NCI-H69 (cell line): Measurements from ENCODE around the gene DRC1.

Experiments used
- DNase-seq: peaks from one replicate; lab custom pipeline; 2025; lab: John Stamatoyannopoulos, UW

DRC1 gene

DNA sequence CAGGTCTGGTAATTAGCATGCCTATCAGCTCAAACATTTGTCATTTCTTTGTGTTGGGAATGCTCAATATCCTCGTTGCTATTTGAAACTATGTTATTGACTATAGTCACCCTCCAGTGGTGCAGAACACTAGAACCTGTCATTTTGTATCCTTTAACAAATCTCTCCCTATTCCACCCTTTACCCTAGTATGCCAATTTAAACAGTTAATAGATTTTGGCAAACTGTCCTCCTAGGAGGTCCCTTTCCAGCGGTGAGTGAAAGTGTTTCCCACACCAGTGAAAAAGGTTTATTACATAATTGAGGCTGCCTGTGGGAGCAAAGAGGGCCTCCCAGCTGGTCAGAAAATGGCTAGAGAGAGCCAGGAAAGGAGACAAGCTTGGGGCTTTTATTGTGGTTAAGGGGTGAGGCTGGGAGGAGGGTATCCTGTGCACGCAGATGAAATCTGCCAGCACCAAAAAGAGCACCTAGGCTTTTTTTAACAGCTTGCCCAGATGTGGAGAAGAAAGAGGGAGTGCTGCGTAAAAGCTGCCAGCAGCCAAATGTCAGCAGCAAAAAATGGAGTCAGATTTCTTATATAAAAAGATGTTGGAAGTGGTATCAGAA, 1.8 kb upstream of the DRC1 start:
- peak; percentile 90 for DNase-seq

DNA sequence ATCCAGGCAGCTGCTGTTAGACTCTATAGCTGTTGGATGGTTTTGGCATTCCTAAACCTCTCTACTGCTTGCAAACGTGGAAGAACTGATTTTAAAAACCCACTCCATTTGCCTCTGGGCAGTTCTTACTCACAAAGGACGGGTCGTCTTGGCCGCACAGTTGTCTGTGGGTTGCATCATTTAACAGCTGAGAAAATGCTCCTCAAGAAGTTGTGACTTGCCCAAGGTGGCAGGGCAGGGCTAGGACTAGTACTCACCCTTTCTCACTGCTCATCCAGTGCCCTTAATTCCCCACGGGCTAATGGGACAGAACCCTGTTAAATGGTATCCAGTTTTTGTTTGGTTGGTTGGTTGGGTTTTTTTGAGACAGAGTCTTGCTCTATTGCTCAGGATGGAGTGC, 997 bp upstream of the DRC1 start:
- no peak for DNase-seq

GRCh38 chr2:26407526-26407925, 5.8 kb downstream of the DRC1 start:
- no peak for DNase-seq

GRCh38 chr2:26409785-26410184, 8.1 kb downstream of the DRC1 start:
- DNase-seq, result no peak

- no peak for DNase-seq
Observed at GRCh38 chr2:26410764-26411243, 9.1 kb downstream of the DRC1 start.

DNA sequence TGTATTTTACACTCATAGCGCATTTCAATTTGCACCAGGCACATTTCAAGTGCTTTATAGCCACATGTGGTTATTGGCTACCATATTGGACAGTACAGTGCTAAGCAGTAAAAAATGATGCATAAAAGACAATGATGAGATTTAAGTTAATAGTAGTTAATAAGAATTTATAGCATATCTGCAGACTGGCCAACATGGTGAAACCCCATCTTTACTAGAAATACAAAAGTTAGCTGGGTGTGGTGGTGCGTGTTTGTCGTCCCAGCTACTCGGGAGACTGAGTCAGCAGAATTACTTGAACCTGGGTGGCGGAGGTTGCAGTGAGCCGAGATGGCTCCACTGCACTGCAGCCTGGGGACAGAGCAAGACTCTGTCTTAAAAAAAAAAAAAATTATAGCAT, 9.7 kb downstream of the DRC1 start:
- DNase-seq, result no peak

DNA sequence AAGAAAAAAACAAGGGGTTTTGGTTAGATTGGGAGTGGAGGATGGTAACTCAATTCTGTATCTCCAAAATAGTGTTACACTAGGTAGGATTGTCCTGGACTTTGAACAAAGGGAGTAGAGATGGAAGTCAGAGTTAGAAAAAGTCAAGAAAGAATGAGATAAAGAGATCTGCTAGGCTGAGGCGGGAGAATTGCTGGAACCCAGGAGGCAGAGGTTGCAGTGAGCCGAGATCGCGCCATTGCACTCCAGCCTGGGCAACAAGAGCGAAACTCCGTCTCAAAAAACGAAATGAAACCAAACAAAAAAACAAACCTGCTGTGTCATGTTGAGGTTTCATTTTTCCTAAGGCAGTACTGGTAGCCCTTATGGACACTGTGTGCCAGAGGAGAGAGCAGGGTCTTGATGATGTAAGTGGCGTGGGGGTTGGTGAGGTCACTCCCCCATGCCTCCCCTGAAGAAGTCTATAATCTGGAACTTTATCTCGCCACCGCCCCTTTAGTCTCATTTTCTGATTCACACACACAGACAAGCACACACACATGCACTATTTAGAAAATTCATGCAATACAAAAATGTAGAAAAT, 10.5 kb downstream of the DRC1 start:
- no peak for DNase-seq

GRCh38 chr2:26414311-26414710, 12.6 kb downstream of the DRC1 start:
- peak; percentile 9 for DNase-seq

DNA sequence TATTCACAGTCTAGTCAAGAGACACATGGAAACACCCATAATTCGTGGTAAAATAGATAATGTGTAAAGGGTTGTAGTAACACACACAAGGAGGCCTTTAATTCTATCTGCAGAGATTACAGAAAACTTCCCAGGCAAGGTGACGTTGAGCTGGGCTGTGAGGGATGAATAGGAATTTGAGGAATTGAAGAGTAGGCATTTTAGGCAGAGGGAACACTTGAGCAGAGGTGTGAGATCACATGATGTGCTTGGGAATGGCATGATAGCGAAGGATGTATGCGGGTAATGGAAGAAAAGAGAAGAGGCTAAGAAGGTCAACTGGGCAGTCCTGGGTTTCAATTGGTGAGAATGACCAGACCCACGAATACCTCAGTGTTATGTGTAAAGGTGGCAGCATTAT, 20.2 kb downstream of the DRC1 start:
- DNase-seq, result no peak

DNA sequence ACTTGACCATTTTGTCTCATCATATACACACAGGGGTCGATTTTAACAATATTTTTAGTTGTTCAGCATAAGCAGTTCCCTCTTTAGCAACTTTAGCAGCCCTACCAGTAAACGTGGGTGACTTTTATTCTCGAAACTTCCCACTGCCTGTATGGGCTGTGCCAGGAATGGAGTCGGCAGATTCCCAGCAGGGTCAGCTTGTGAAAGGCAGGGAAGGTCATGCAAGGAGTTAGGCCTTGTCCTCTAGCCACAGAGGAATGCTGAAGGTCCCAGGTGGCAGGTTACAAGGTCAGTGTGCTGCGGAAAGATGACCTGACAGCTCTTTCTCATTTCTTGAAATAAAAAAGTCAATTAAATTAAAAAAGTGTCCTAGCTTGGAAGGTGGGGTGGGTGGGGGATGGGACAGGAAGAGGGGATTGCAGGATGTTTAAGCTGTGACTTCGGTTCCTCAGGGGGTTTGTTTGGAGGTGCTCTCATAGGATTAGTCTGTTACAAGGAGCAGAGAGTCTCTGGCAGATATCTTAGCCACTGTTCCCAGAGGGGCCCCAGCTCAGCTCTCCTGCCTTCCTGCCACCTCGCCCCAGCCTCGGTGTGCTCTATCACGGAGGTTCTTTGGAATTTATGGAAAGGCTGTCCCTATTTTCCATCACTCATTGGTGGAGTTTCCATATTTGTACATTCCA, 21.4 kb downstream of the DRC1 start:
- DNase-seq, result no peak

DNA sequence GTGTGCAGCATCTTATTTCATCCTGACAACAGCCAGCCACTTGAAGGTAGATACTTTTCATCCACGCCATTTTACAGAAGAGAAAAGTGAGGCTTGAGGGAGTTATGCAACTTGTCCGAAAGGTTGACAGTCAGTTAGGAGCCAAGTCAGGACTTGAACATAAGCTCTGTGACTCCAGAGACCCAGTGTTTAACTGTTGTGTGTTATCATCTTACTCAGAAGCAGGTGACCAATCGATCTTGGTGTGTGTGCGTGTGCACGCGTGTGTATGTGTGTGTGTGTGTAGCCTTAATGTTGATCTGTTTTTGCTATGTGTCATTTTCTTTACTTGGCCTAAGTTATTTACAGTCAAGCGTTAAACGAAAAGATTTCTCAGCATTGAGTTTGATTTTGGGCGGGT, 22.0 kb downstream of the DRC1 start:
- DNase-seq, result no peak

DNA sequence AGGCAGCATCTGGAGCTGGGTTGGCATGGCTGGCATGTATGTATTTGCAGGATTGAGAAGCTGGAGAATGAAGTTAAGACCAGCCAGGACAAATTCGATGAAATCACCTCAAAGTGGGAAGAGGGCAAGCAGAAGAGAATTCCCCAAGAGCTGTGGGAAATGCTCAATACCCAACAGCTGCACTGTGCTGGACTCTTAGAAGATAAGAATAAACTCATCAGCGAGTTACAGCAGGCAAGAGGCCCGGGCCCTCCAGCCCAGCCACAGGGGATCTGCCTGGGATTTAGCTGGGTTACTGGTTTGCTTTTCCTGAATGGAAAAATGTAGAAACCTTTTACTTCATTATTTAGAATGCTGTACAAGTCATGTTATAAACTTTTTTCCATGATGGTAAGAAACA, 22.5 kb downstream of the DRC1 start:
- DNase-seq, result no peak

DNA sequence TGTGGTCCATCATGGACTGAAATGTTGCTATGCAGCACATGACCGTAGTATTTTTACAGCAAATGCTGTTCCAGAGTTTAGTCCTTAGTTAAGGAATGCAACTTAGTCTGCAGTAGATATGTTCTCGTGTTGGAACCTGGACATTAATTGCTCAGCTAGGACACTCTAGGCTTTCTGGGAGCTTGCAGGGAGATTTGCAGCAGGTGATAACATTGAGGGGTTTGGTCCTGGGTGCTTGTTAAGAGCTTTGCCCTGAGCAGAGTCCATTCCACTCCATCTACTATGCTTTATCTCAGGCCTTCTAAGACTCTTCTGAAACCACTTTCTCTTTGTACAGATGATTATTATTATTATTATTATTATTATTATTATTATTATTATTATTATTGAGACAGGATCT, 27.1 kb downstream of the DRC1 start:
- no peak for DNase-seq

- DNase-seq, result peak; percentile 78
Observed at GRCh38 chr2:26429779-26430578, 28.3 kb downstream of the DRC1 start.

- no peak for DNase-seq
Observed at GRCh38 chr2:26430826-26431225, 29.1 kb downstream of the DRC1 start.

DNA sequence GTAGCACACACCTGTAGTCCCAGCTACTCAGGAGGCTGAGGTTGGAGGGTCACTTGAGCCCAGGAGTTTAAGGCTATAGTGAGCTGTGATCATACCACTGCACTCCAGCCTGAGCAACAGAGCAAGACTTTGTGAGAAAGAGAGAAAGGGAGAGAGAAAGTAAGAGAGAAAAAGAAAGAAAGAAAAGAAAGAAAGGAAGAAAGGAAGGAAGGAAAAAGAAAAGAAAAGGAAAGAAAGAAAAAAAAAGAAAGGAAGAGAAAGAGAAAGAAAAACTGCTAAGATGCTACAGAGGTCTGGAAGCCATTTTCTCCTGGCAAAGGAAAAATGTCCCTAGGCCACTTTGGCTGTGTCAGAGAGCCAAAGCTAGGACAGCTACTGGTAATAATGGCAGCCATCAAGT, 30.6 kb downstream of the DRC1 start:
- no peak for DNase-seq

GRCh38 chr2:26432859-26433258, 31.1 kb downstream of the DRC1 start:
- no peak for DNase-seq

- no peak for DNase-seq
Observed at GRCh38 chr2:26435106-26435505, 33.4 kb downstream of the DRC1 start.

GRCh38 chr2:26438526-26438925, 36.8 kb downstream of the DRC1 start:
- no peak for DNase-seq

DNA sequence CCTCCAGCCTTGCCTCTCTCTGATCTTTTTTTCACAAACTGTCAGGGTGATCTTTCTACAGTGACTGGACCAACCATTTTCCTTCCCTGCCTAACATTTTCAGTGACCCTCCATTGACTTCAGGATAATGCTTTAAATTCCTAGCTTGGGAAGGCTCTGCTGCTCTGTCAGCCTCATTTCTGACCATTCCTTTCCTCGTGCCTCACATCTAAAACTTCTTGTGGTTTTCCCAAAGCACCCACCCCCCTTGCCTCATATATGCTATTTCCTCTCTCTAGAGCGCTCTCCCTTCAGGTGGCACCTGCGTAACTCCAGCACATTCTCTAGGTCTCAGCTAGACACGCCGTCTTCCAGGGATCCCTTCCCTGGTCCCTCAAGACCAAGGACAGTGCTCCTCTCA, 37.2 kb downstream of the DRC1 start:
- DNase-seq, result no peak

GRCh38 chr2:26442301-26442700, 40.6 kb downstream of the DRC1 start:
- DNase-seq, result no peak

DNA sequence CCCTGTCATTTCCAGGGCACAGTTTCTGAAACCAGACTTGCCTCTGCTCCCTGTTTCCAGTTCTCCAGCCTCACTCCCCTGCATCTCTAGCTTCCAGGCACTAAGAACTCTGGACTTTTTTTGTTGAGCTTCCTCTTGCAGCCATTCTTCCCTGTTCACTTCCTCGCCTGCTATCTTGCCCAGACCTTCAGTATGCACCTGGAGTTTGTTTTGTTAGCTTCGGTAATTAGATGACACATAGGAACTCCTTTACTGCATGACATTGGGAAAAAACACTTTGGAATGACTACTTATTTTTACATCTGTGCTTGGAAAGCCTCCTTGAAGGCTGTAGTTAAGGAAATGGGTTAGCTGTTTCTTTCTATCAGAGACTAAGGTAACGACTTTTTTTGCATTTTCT, 41.0 kb downstream of the DRC1 start:
- DNase-seq, result peak; percentile 4

DNA sequence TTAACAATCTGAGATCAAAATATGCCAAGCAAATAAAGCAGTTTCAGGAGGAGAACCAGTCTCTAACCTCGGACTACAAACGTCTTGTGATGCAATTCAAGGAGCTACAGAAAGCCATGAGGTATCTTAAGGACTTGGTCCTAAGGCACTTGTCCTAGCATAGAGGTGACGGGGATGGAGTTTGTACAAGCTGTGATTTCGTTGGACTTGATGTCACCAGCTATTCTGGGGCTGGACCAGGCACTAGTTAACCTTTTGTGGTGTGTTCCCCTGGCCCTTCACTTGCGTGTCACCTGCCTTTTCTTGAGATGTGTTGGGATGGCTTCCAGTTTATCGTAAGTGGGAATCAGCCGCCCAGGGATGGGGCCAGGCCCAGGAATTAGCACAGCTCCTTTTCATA, 42.5 kb downstream of the DRC1 start:
- no peak for DNase-seq
